Measurements from ENCODE around the gene SDHA.
"Not testable (repeated sequence)": the region's sequence is repeated elsewhere in the genome, so short reads cannot be mapped to it uniquely, and the experiment has no call there.

Gene SDHA

DNA sequence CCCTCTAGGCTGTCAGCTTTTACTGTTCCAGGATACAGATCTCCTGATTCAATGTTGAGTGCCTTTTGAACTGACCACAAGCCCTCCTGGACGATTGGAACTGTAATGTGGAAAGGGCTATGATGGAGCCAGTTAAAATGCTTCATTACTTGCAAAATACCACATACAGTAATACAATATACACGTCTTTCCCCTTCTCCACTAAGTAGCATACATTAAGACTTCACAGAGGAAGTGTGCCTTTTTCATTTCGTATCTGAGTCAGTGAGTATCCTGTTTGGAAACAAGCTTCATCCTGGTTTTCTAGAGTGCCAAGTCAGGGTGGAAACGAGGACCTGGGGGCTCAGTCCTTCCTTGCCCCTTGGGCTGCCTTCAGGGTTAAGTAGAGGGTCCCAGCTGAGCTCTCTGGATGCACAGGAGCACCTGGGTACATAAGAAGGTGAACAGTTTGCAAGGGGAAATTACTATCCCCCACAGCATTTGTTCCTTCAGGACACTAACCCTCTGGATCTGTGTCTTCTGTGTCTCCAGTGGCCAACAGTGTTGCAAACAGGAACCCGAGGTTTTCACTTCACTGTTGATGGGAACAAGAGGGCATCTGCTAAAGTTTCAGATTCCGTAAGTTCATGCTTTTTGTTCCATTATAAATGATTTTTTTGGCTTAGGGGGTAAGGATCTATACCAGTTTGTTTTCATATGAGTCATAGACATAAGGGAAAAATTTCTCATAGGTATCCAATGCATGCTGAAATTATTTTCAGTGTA lies 5.0 kb downstream of the SDHA start:
- DNase-seq: not testable (repeated sequence)

DNA sequence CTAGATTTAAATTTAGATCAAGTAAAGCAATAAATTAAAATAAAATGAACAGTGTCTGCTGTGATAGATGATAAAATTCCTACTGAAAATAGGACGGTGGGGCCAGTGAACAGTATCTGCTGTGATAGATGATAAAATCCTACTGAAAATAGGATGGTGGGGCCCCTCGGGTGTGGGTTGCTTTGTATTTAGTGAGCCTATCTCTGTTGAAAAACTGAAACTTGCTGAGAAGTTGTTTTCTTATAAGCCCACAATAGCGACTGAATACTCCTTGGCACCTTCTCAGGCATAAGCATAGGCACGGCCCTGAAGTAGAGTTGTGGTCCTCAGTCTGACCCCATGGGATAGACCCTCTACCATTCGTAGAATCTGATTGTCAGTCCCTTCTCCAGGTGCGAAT lies 5.7 kb downstream of the SDHA start:
- no peak for DNase-seq

GRCh38 chr5:225334-225733 lies 7.2 kb downstream of the SDHA start:
- no peak for DNase-seq

- DNase-seq: not testable (repeated sequence)
Measured at GRCh38 chr5:227375-227774, 9.3 kb downstream of the SDHA start.

DNA sequence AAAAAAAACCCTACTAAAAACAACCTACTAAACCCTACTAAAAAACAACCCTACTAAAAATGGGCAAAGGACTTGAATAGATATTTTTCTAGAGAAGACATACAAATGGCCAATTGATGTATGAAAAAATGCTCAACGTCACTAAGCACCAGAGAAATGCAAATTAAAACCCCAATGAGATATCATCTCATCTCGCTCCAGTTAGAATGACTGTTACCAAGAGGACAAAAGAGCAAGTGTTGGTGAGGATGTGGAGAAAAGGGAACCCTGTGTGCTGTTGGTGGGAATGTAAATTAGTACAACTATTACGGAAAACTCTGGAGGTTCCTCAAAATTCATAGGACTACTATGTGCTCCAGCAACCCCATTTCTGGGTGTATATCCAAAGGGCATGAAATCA lies 10.8 kb downstream of the SDHA start:
- no peak for DNase-seq

DNA sequence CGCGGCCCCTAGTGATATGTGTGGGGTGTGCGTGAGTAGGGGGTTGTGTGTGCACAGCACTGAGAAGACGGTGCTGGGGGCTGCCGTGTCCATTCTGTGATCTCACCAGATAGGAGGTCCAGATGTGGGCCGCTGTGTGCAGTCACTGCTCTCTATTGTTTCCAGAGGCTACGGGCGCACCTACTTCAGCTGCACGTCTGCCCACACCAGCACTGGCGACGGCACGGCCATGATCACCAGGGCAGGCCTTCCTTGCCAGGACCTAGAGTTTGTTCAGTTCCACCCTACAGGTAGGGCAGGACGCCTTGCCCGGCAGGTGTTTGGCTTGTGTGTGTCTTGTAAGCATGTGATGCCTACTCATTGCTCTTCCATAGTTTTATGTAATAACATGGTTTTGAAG lies 12.6 kb downstream of the SDHA start:
- DNase-seq: no peak

DNA sequence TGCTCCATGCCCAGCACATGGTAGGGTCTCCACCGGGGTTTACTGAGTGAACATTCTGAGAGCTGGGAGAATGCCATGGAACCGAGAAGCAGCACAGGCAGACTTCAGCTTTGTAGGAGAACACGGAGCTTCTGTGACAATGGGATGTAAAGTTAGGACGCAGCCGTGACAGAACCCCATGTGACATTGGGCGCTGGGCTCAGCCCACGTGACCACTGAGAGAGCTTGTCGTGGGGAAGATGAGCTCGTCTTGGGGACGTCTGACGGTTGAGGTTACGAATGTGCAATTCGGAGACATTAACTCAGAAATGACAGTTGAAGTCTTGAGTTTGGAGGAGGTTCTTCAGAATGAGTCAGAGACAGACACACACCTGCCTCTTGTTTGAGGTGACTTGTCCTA lies 13.5 kb downstream of the SDHA start:
- no peak for DNase-seq

- DNase-seq: not testable (repeated sequence)
Measured at GRCh38 chr5:233426-233825, 15.3 kb downstream of the SDHA start.

GRCh38 chr5:234450-234849 lies 16.3 kb downstream of the SDHA start:
- DNase-seq: no peak

DNA sequence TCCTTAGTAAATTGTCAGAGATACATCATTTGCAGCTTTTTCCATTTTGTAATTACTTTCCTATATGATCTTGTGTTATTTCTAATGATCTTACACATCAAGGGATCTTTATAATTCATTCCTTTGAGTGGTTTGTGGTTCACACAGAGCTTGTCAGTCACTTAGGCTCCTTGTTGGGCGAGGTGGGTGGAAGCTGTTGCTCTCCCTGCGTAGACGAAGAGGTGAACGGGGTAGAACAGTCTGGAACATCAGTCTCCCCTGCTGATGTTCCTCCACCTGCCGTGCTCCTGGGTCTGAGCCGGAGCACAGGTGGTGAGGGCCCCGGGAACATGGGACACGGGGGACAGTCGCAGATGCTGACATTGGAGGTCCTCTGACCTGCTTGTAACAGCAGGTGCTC lies 17.4 kb downstream of the SDHA start:
- DNase-seq: not testable (repeated sequence)

GRCh38 chr5:237931-238330 lies 19.8 kb downstream of the SDHA start:
- not testable (repeated sequence) for DNase-seq

DNA sequence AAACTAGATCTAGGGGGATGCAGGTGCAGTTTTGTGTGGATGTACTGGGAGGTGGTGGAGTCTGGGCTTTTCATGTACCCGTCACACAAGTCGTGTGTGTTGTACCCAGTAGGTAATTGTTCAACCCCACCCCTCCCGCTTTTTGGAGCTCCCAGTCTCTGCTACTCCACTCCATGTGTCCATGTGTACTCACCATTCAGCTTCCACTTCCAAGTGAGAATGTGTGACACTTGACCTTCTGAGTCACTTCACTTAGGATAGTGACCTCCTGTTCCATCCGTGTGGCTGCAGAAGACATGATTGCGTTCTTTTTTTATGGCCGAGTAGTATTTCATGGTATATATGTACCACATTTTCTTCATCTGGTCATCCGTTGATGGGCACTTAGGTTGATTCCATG lies 22.4 kb downstream of the SDHA start:
- DNase-seq: not testable (repeated sequence)

DNA sequence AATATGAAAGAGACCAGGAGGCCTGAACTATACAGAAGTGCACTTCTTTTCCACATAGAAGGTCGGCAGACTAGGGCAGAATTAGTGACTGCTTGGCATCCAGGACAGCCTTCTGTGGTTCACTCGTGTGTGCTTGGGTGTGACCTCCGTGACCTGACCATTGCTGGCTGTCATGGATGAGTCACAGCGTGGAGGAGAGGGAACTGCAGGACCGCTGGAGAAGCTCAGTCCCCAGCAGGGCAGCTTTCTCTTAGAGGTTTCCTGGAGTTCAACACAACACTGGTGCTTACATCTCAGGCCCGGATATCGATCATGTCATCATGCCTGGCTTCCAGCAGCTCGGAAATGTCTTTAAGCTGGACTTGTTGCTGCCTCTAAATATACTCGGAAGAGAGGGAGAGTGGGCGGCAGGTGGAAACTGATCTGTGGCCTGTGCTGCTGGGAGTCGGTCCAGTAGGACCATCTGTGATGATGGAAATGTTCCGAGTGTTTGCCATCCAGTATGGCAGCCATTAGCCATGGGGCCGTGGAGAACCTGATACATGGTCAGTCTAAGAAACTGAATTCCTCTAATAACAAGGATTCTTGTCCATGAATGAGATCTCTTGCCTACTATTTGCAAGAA lies 23.0 kb downstream of the SDHA start:
- not testable (repeated sequence) for DNase-seq

GRCh38 chr5:243683-244367 lies 25.7 kb downstream of the SDHA start:
- DNase-seq: peak; percentile 23

GRCh38 chr5:245717-246116 lies 27.6 kb downstream of the SDHA start:
- DNase-seq: not testable (repeated sequence)

DNA sequence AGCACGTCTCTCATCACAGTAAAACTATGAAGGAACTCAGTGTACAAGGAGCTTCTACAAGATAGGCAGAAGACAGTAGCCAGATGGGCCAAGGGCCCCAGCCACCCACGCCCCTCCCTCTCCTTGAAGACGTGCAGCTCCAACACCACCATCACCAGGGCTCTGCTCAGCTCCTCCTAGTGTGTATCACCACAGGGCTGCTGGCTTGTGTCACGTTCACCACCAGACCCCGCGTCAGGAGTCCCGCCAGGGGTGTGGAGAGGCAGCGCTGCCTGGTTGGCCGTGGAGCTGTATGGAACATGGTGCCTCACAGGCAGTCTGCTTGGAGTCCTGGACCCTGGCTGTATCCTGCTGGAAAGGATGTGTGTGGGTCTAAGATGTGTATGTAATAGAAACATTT lies 32.3 kb downstream of the SDHA start:
- DNase-seq: not testable (repeated sequence)

DNA sequence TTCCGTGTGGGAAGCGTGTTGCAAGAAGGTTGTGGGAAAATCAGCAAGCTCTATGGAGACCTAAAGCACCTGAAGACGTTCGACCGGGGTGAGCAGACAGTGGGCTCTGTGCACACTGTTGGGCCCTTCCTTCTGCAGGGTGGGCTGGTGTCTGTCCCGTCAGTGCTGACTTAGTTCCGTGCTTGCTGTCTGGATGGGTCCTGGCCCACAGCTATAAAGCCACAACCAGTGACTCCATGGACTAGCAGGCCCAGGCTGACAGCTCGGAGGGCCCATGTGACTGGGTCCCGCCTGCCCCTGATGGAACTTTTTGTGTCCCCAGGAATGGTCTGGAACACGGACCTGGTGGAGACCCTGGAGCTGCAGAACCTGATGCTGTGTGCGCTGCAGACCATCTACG lies 32.9 kb downstream of the SDHA start:
- not testable (repeated sequence) for DNase-seq

GRCh38 chr5:251538-251937 lies 33.4 kb downstream of the SDHA start:
- not testable (repeated sequence) for DNase-seq

GRCh38 chr5:251975-252374 lies 33.9 kb downstream of the SDHA start:
- DNase-seq: not testable (repeated sequence)

DNA sequence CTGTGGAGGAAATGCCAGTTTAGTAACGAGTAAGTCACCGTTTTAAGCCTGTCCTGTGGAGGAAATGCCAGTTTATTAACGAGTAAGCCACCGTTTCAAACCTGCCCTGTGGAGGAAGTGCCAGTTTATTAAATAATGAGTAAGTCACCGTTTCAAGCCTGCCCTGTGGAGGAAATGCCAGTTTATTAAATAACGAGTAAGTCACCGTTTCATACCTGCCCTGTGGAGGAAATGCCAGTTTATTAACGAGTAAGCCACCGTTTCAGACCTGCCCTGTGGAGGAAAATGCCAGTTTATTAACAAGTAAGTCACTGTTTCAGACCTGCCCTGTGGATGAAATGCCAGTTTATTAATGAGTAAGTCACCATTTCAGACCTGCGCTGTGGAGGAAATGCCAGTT lies 34.4 kb downstream of the SDHA start:
- no peak for DNase-seq

DNA sequence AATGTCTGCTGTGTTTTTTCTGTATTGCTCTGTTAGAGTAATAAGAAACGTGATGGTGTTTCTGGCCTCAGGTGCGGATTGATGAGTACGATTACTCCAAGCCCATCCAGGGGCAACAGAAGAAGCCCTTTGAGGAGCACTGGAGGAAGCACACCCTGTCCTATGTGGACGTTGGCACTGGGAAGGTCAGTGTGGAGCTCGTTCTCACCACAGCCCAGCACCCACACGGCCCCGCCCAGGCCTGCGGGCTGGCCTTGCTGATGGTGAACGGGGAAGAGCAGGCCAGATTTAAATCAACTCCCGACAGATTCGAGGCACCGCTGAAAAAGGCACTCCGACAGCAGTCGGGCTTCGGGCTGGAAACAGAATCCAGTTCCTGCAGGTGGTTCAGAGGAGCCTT lies 36.2 kb downstream of the SDHA start:
- not testable (repeated sequence) for DNase-seq

DNA sequence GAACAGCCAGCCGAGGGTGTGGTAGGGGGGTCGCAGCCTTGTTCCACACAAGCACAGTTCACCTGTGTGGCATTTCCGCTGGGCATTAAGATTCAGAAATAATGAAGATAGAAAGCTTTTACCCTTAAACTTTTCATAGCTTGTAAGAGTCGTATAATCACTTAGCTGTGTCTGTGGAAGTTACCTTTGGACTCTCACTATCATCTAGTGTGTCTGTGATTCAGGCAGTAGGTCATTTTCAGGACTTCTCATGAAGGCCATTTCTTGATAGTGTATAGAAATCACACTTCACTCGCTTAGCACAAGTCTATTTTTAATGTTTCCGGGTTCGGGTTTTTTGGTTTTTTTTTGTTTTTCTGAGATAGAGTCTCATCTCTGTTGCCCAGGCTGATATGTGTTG lies 37.0 kb downstream of the SDHA start:
- not testable (repeated sequence) for DNase-seq

- DNase-seq: not testable (repeated sequence)
Measured at GRCh38 chr5:256347-256746, 38.2 kb downstream of the SDHA start.

DNA sequence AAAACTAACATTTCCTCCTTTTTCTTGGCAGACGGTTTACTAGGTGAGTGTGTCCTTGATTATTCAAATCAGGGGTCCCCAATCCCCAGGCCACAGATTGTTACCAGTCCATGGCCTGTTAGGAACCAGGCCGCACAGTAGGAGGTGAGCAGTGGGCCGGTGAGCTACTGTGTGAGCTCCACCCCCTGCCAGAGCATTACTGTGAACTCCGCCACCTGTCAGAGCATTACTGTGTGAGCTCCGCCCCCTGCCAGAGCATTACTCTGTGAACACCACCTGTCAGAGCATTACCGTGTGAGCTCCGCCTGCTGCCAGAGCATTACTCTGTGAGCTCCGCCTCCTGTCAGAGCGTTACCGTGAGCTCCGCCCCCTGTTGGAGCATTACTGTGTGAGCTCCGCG lies 39.0 kb downstream of the SDHA start:
- no peak for DNase-seq
